CD8-positive, alpha-beta memory T cell (primary cell): ENCODE measurements around the gene DCC. TPM values are rescaled to one million over a fixed set of nuclear protein-coding genes. Genes with fewer than 3 reads are reported as not detected.

Experiments used
- CTCF ChIA-PET: fragments of 350-600 bp; sonication (Branson Sonifier 250); formaldehyde crosslinking; loops from one replicate; lab custom pipeline; 2021; ENCODE audit warnings: antibody characterized with exemption; lab: Charles Lee
- POLR2A ChIA-PET: fragments of 350-600 bp; sonication (Branson Sonifier 250); formaldehyde crosslinking; loops from one replicate; lab custom pipeline; 2021; ENCODE audit warnings: antibody characterized with exemption; lab: Charles Lee
- DNase-seq, 5 donors: peaks; one replicate each; pipeline versions ENCODE4 v3.0.0 to v3.0.0-alpha.2; 2020 to 2022; ENCODE audit warnings: mixed read lengths in 1 of 5
- H3K27ac ChIP-seq: one replicate; pipeline ENCODE4 v1.7.0; 2013; ENCODE audit warnings: low read depth, mild to moderate bottlenecking, low read length, moderate library complexity
- H3K27me3 ChIP-seq: 2 replicates; pipeline ENCODE4 v1.7.0; 2013; ENCODE audit warnings: low read length, mild to moderate bottlenecking; ENCODE audit not compliant: insufficient read depth, poor library complexity, severe bottlenecking
- H3K36me3 ChIP-seq: 2 replicates; pipeline ENCODE4 v1.7.0; 2013; ENCODE audit warnings: mild to moderate bottlenecking, low read length, moderate library complexity; ENCODE audit not compliant: insufficient read depth
- H3K4me1 ChIP-seq: 2 replicates; pipeline ENCODE4 v1.7.0; 2013; ENCODE audit warnings: mild to moderate bottlenecking, low read length, moderate library complexity; ENCODE audit not compliant: insufficient read depth
- H3K4me3 ChIP-seq: 2 replicates; pipeline ENCODE4 v1.7.0; 2013; ENCODE audit warnings: mild to moderate bottlenecking, low read length
- H3K9me3 ChIP-seq: 2 replicates; pipeline ENCODE4 v1.7.0; 2013; ENCODE audit warnings: mild to moderate bottlenecking, low read length
- H3K27ac Mint-ChIP-seq, 8 donors: one replicate each; pipeline ENCODE4 v1.8.0; 2020 to 2021; ENCODE audit warnings: mixed read lengths in 8 of 8, mild to moderate bottlenecking in 6 of 8, inconsistent platforms in 3 of 8, moderate library complexity in 3 of 8
- H3K27me3 Mint-ChIP-seq, 2 donors: one replicate each; pipeline ENCODE4 v1.8.0; 2020 to 2021; ENCODE audit warnings: mixed read lengths in 2 of 2, mild to moderate bottlenecking in 1 of 2, moderate library complexity in 1 of 2
- H3K36me3 Mint-ChIP-seq, 3 donors: one replicate each; pipeline ENCODE4 v1.8.0; 2020 to 2021; ENCODE audit warnings: mixed read lengths in 3 of 3, inconsistent platforms in 1 of 3, mild to moderate bottlenecking in 1 of 3
- H3K4me1 Mint-ChIP-seq, 3 donors: one replicate each; pipeline ENCODE4 v1.8.0; 2020 to 2021; ENCODE audit warnings: mixed read lengths in 3 of 3, inconsistent platforms in 1 of 3, mild to moderate bottlenecking in 1 of 3
- H3K4me3 Mint-ChIP-seq, 7 donors: one replicate each; pipeline ENCODE4 v1.8.0; 2020 to 2021; ENCODE audit warnings: mixed read lengths in 7 of 7, mild to moderate bottlenecking in 6 of 7, moderate library complexity in 4 of 7, inconsistent platforms in 2 of 7
- H3K9me3 Mint-ChIP-seq, 5 donors: one replicate each; pipeline ENCODE4 v1.8.0; 2020 to 2022; ENCODE audit warnings: mixed read lengths in 5 of 5, mild to moderate bottlenecking in 3 of 5, moderate library complexity in 2 of 5, inconsistent platforms in 1 of 5
- polyA plus RNA-seq: library from polyadenylated mRNA; unstranded; fragments of 300-500 nt; fragmentation: Illumina TruSeq; gene quantifications from one replicate; pipeline ENCODE4 v1.2.3, GENCODE V29; 2021
- total RNA-seq, 2 experiments: library from RNA; stranded (reverse); gene quantifications; one replicate each; pipeline ENCODE4 v1.2.3, GENCODE V29; 2021

DCC gene
- total and polyA plus RNA-seq, 3 experiments from 2014 or later: not detected

DNA sequence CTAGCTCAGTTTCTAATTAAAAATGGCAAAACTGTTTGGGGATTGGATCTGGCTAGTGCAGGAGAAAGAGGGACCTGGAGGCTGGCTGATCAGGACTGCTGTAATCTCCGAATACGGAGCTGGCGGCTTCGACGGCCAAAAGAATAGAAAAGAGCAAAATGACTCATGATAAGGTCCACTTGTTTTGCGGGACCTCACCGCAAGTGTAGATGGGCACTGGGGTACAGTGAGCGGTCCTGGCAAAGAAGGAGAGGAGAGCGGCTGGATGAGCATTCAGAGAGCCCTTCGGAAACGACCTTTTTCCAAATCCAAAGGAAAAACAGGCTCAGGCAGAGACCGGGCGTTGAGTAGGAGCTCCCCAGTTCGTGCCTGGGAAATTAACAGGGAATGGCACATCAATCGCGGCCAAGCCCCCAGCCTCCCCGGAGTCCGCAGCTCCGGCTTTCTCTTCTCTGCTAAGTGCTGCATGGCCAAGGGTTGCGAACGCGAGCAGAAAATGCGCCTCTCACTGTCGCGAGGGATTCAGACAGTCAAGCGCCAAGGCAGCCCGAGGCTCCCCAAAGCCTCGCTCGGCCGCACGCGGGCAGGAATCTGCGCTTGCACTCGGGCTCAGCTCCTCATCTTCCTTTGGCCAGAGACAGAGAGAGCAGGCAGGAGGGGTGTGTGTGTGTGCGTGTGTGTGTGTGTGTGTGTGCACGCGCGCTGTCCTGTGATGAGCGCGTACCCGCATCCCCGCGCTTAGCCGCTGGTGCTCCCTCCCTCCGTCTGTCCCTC, 1.8 kb downstream of the DCC start:
- H3K4me1 Mint-ChIP-seq: no peaks in the 10 kb centered on the region
- Histone ChIP-seq H3K27me3 (no peaks in the 10 kb centered on the region), H3K36me3 (no peaks in the 10 kb centered on the region), H3K9me3 (no peaks in the 10 kb centered on the region), H3K4me1 (no peaks in the 10 kb centered on the region), H3K27ac (no peak overlapping the region), H3K4me3 (no peak overlapping the region)
- no peaks in the 10 kb centered on the region for H3K36me3 Mint-ChIP-seq
- ChIA-PET CTCF (no interaction called here), POLR2A (no interaction called here)
- H3K9me3 Mint-ChIP-seq: peaks cover 5 to 16% (median 8%) of the 10 kb centered on the region in 5 donors
- H3K27ac Mint-ChIP-seq: no peak overlapping the region
- no peak overlapping the region for H3K4me3 Mint-ChIP-seq
- no peak for DNase-seq
- peaks cover 16 to 27% of the 10 kb centered on the region in 2 donors for H3K27me3 Mint-ChIP-seq

DNA sequence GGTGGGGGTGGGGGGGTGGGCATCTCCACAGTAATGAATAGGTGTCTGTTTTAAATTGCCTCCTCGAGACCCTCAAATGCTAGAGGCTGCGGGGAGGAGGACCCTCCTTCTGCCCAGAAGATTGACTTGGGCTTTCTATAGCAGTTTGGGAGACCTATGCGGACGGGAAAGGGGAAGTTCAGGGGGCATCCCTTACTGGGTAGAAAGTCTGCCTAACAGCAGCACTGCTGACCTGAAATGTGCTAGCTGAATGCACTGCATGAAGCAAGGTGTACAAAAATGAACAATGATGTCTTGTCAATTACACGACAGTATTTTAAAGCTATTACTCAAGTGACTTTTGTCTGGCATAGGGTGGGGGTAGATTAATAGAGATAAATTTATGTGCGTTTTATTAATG, 2.5 kb downstream of the DCC start:
- ChIA-PET POLR2A (no interaction called here), CTCF (no interaction called here)
- H3K4me3 ChIP-seq: no peak overlapping the region
- H3K36me3 Mint-ChIP-seq: no peaks in the 10 kb centered on the region
- no peak for DNase-seq
- H3K9me3 ChIP-seq: no peaks in the 10 kb centered on the region
- no peaks in the 10 kb centered on the region for H3K4me1 Mint-ChIP-seq
- no peaks in the 10 kb centered on the region for H3K4me1 ChIP-seq
- H3K9me3 Mint-ChIP-seq: peaks cover 3 to 11% (median 6%) of the 10 kb centered on the region in 5 donors
- H3K27me3 ChIP-seq: no peaks in the 10 kb centered on the region
- H3K27ac ChIP-seq: no peak overlapping the region
- peaks cover 16 to 27% of the 10 kb centered on the region in 2 donors for H3K27me3 Mint-ChIP-seq
- H3K4me3 Mint-ChIP-seq: no peak overlapping the region
- no peaks in the 10 kb centered on the region for H3K36me3 ChIP-seq
- H3K27ac Mint-ChIP-seq: no peak overlapping the region

DNA sequence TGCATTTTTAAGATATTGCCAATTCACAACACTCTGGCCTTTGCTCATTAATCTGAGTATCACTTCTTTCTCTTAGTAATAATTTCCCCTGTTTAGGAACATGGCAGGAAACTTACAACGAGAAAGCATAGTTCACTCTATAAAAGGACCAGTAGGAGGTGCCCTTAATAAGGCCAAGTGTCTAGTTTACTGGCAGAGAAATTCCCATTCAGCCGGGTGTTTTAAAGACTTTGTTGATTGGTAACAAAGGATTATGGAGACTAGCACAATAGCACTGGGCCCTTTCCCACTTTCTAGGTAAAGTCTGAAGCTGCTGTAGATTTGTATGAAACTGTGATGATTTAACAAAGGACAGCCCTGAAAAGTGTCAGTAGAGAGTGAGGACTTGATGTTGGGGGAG, 3.1 kb downstream of the DCC start:
- H3K36me3 ChIP-seq: no peaks in the 10 kb centered on the region
- Mint-ChIP-seq H3K4me3 (no peak overlapping the region), H3K36me3 (no peaks in the 10 kb centered on the region), H3K9me3 (peaks cover 0 to 7% (median 6%) of the 10 kb centered on the region in 5 donors), H3K27ac (no peak overlapping the region), H3K4me1 (no peaks in the 10 kb centered on the region), H3K27me3 (peaks cover 16 to 27% of the 10 kb centered on the region in 2 donors)
- H3K4me1 ChIP-seq: no peaks in the 10 kb centered on the region
- H3K27ac ChIP-seq: no peak overlapping the region
- no peaks in the 10 kb centered on the region for H3K27me3 ChIP-seq
- H3K9me3 ChIP-seq: no peaks in the 10 kb centered on the region
- no peak for DNase-seq
- POLR2A ChIA-PET: no interaction called here
- no peak overlapping the region for H3K4me3 ChIP-seq
- CTCF ChIA-PET: no interaction called here

DNA sequence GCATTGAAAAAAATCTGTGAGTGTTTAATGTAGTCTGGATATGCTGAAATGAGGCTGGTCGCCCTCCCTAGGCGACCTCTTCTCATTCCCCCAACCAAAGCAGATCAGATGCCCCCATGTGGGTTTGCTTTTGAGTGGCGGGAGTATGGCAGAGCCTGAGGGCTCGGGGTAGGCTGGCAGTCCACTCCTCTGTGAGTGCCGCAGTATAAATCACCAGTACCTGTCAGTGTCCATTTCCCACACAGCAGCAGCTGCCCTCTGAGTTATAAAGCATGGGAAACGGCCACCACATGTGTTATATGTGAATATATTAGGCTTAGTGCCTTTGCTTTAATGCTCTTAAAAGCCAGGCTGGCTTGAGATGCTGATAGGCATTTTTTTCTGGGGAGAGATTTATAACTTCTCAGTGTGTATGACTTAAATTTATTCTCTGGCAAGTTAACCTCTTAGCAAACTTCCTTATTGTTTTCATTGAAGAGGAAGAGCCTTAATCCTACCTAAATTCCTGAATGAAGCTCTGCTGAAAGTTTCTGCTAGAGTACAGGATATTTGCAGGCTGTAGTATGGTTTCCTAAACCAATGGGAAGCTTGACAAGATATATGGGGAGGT, 3.8 kb downstream of the DCC start:
- Mint-ChIP-seq H3K4me1 (no peaks in the 10 kb centered on the region), H3K27ac (no peak overlapping the region), H3K9me3 (peaks cover 0 to 7% (median 6%) of the 10 kb centered on the region in 5 donors), H3K27me3 (peaks cover 16 to 25% of the 10 kb centered on the region in 2 donors), H3K4me3 (no peak overlapping the region), H3K36me3 (no peaks in the 10 kb centered on the region)
- Histone ChIP-seq H3K4me1 (no peaks in the 10 kb centered on the region), H3K36me3 (no peaks in the 10 kb centered on the region), H3K4me3 (no peak overlapping the region), H3K9me3 (no peaks in the 10 kb centered on the region), H3K27me3 (no peaks in the 10 kb centered on the region), H3K27ac (no peak overlapping the region)
- ChIA-PET CTCF (no interaction called here), POLR2A (no interaction called here)
- no peak for DNase-seq

DNA sequence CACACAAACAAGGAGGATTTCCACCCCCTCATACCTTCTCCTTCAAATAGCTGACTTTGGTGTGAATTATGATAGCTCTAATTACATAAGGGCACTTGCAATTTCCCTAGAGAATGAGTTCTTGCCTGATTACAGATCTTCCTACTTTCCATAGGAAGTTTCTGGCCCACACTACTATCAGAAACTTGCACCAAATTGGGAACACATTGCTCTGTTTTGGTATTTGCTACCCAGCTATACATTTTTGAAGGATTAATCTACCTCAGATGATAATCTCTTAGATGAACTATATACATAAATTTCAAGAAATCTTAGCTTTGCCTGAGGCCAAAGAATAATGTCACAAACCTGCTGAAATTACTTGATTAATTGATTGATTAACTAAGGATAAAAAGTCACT, 4.9 kb downstream of the DCC start:
- Histone ChIP-seq H3K9me3 (no peaks in the 10 kb centered on the region), H3K36me3 (no peaks in the 10 kb centered on the region), H3K27me3 (no peaks in the 10 kb centered on the region), H3K27ac (no peak overlapping the region), H3K4me3 (no peak overlapping the region), H3K4me1 (no peaks in the 10 kb centered on the region)
- DNase-seq: no peak
- Mint-ChIP-seq H3K4me3 (no peak overlapping the region), H3K9me3 (peaks cover 0 to 7% (median 6%) of the 10 kb centered on the region in 5 donors), H3K27me3 (peaks cover 11 to 18% of the 10 kb centered on the region in 2 donors), H3K36me3 (no peaks in the 10 kb centered on the region), H3K4me1 (no peaks in the 10 kb centered on the region), H3K27ac (no peak overlapping the region)
- CTCF ChIA-PET: no interaction called here
- POLR2A ChIA-PET: no interaction called here

DNA sequence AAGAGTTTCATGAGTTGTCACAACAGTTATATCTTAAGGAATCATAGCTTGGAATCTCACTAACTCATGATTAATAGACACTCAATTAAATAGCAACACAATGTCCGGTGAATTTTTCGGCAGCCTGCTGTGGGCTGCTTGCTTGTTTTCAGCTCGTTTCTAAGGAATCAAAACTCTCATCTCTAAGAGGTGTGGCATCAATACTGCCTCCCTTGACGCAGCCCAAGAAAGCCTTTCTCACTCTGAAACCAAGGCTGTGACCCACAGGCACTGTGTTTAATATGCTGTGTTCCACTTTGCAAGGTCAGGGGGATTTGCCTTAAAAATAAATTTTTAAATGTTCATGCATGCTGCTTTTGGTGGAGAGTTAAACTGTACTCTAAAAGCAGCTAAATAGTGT, 5.4 kb downstream of the DCC start:
- no peaks in the 10 kb centered on the region for H3K4me1 ChIP-seq
- no peak overlapping the region for H3K27ac Mint-ChIP-seq
- POLR2A ChIA-PET: no interaction called here
- CTCF ChIA-PET: no interaction called here
- no peaks in the 10 kb centered on the region for H3K36me3 ChIP-seq
- H3K27ac ChIP-seq: no peak overlapping the region
- peaks cover 7 to 13% of the 10 kb centered on the region in 2 donors for H3K27me3 Mint-ChIP-seq
- H3K4me3 ChIP-seq: no peak overlapping the region
- H3K36me3 Mint-ChIP-seq: no peaks in the 10 kb centered on the region
- H3K4me3 Mint-ChIP-seq: no peak overlapping the region
- H3K27me3 ChIP-seq: no peaks in the 10 kb centered on the region
- DNase-seq: no peak
- no peaks in the 10 kb centered on the region for H3K4me1 Mint-ChIP-seq
- peaks cover 0 to 7% (median 6%) of the 10 kb centered on the region in 5 donors for H3K9me3 Mint-ChIP-seq
- H3K9me3 ChIP-seq: no peaks in the 10 kb centered on the region

DNA sequence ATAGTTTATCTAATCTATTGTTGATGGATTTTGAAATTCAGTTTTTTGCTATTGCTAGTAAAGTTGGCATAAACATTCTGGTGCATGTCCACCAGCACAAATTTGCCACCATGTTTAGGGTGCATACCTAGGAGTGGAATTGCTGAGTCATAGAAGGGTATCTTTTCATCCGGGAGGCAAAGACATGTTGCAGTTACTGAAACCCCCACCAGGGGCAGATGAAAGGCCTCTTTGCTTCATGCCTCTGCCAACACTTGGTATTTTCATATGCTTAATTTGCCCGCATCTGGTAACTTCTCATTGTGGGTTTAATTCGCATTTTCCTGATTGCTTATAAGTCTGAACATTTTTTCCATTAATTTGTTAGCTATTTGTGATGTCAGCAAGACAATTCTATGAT, 8.2 kb downstream of the DCC start:
- CTCF ChIA-PET: no interaction called here

DNA sequence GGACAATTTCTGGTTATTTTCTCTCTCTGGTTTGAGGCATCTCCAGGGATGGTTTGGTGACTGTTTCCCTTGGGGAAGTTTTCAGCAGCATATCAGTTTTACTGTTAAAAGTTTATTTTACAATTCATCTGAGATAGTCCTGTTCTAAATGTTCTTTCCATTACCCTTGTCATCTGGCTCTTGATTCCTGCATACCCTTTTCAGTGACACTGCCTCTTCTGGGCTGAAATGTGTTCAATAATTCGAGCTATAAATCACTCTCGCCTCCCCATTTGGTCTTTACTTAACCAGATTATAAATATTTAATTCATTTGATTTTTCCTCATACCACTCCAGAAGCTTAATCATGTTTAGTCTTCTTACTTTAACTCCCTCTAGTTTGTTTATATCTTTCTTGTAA, 9.5 kb downstream of the DCC start:
- CTCF ChIA-PET: no interaction called here
- Histone ChIP-seq H3K4me3 (no peak overlapping the region), H3K27me3 (no peaks in the 10 kb centered on the region), H3K36me3 (no peaks in the 10 kb centered on the region), H3K9me3 (no peaks in the 10 kb centered on the region), H3K4me1 (no peaks in the 10 kb centered on the region), H3K27ac (no peak overlapping the region)
- Mint-ChIP-seq H3K27ac (no peak overlapping the region), H3K4me3 (no peak overlapping the region), H3K36me3 (no peaks in the 10 kb centered on the region), H3K27me3 (no peaks in the 10 kb centered on the region), H3K4me1 (no peaks in the 10 kb centered on the region), H3K9me3 (peaks cover 0 to 2% (median 0%) of the 10 kb centered on the region in 5 donors)
- POLR2A ChIA-PET: no interaction called here
- DNase-seq: no peak

More for the DNA sequence above, 8.2 kb downstream of the DCC start:
- H3K4me1 ChIP-seq: no peaks in the 10 kb centered on the region
- H3K27me3 ChIP-seq: no peaks in the 10 kb centered on the region
- no peak for DNase-seq
- H3K4me1 Mint-ChIP-seq: no peaks in the 10 kb centered on the region
- no peak overlapping the region for H3K27ac Mint-ChIP-seq
- no peak overlapping the region for H3K4me3 ChIP-seq
- H3K9me3 Mint-ChIP-seq: peaks cover 0 to 2% (median 0%) of the 10 kb centered on the region in 5 donors
- no peaks in the 10 kb centered on the region for H3K36me3 Mint-ChIP-seq
- H3K27me3 Mint-ChIP-seq: no peaks in the 10 kb centered on the region
- no peak overlapping the region for H3K27ac ChIP-seq
- POLR2A ChIA-PET: no interaction called here
- H3K36me3 ChIP-seq: no peaks in the 10 kb centered on the region
- H3K9me3 ChIP-seq: no peaks in the 10 kb centered on the region
- H3K4me3 Mint-ChIP-seq: no peak overlapping the region
